Loucy (cell line): ENCODE results near the gene ARHGAP4.

Experiments used
- H2AFZ ChIP-seq: fragments of 200-600 bp; sonication (generic); 2 replicates; pipeline ENCODE4 v1.6.0; 2016; ENCODE audit warnings: antibody characterized with exemption, mild to moderate bottlenecking, low read length, moderate library complexity
- H3F3A ChIP-seq: fragments of 200-600 bp; 2 replicates; pipeline ENCODE4 v1.6.0; 2016; ENCODE audit warnings: antibody characterized with exemption, low read depth, mild to moderate bottlenecking
- H3K27me3 ChIP-seq: fragments of 200-600 bp; sonication (generic); 2 replicates; pipeline ENCODE4 v1.6.1; 2014; ENCODE audit warnings: low read length, mild to moderate bottlenecking; ENCODE audit not compliant: insufficient read depth, poor library complexity, severe bottlenecking
- H3K36me3 ChIP-seq: fragments of 200-600 bp; sonication (generic); 2 replicates; pipeline ENCODE4 v1.6.1; 2016; ENCODE audit warnings: low read length; ENCODE audit not compliant: insufficient read depth
- H3K4me1 ChIP-seq: fragments of 200-600 bp; sonication (generic); 2 replicates; pipeline ENCODE4 v1.5.1; 2014; ENCODE audit warnings: low read length, mild to moderate bottlenecking; ENCODE audit not compliant: insufficient read depth, poor library complexity, severe bottlenecking
- H3K4me2 ChIP-seq: fragments of 200-600 bp; sonication (generic); 2 replicates; pipeline ENCODE4 v1.6.0; 2014; ENCODE audit warnings: antibody characterized with exemption, low read length, low read depth, mild to moderate bottlenecking; ENCODE audit not compliant: poor library complexity, severe bottlenecking
- H3K4me3 ChIP-seq: fragments of 200-600 bp; sonication (generic); 2 replicates; pipeline ENCODE4 v1.5.1; 2014; ENCODE audit warnings: low read length, mild to moderate bottlenecking, mixed read lengths; ENCODE audit not compliant: poor library complexity, severe bottlenecking
- H3K79me2 ChIP-seq: fragments of 200-600 bp; sonication (generic); 2 replicates; pipeline ENCODE4 v1.6.1; 2014; ENCODE audit warnings: low read length; ENCODE audit not compliant: insufficient read depth
- H3K9ac ChIP-seq: fragments of 200-600 bp; sonication (generic); 2 replicates; pipeline ENCODE4 v1.6.0; 2014; ENCODE audit warnings: mild to moderate bottlenecking, low read depth, low read length, moderate library complexity; ENCODE audit not compliant: poor library complexity, severe bottlenecking
- H3K9me2 ChIP-seq: fragments of 200-600 bp; sonication (generic); replicated peaks from 2 replicates; pipeline ENCODE4 v1.6.1; 2016; ENCODE audit warnings: low read depth, low read length, mixed read lengths
- H3K9me3 ChIP-seq: fragments of 200-600 bp; sonication (generic); 2 replicates; pipeline ENCODE4 v1.6.1; 2014; ENCODE audit warnings: mild to moderate bottlenecking, antibody characterized with exemption, low read length, low read depth; ENCODE audit not compliant: insufficient read depth
- H4K20me1 ChIP-seq: fragments of 200-600 bp; sonication (generic); 2 replicates; pipeline ENCODE4 v1.6.0; 2014; ENCODE audit warnings: antibody characterized with exemption, low read length, mild to moderate bottlenecking; ENCODE audit not compliant: insufficient read depth, poor library complexity, severe bottlenecking
- CTCF ChIP-seq: fragments of 200-600 bp; sonication (generic); conservative IDR thresholded peaks from 2 replicates; pipeline ENCODE4 v1.5.1; 2014; ENCODE audit warnings: mild to moderate bottlenecking, antibody characterized with exemption, low read length
- EZH2phosphoT487 ChIP-seq: fragments of 200-600 bp; IDR thresholded peaks from 2 replicates; pipeline ENCODE4 v1.6.1; 2018; ENCODE audit warnings: antibody characterized with exemption, mild to moderate bottlenecking, moderate library complexity, borderline replicate concordance

Gene ARHGAP4

GRCh38 chrX:153973127-153974002 lies 47.3 kb upstream of the ARHGAP4 start:
- Histone ChIP-seq H3K9ac (peak overlapping the region; percentile 100), H3K4me1 (peaks cover 18% of the 10 kb centered on the region), H3K36me3 (no peaks in the 10 kb centered on the region; the same call in 1 of the 2 replicates), H3K9me2 (no peaks in the 10 kb centered on the region), H3K79me2 (peaks cover 54% of the 10 kb centered on the region), H3F3A (peaks cover 10% of the 10 kb centered on the region; the same call in 1 of the 2 replicates), H3K4me2 (peak overlapping the region; percentile 98), H4K20me1 (peaks cover 19% of the 10 kb centered on the region), H2AFZ (no peak overlapping the region), H3K27me3 (peaks cover 6% of the 10 kb centered on the region), H3K4me3 (peak overlapping the region; percentile 97), H3K9me3 (no peaks in the 10 kb centered on the region)
- no peak for TF ChIP-seq CTCF
- TF ChIP-seq EZH2phosphoT487, result no peak

- H3K9me2 ChIP-seq, result no peaks in the 10 kb centered on the region
- H3K27me3 ChIP-seq, result peaks cover 6% of the 10 kb centered on the region
- H3K36me3 ChIP-seq, result no peaks in the 10 kb centered on the region; the same call in 1 of the 2 replicates
- H4K20me1 ChIP-seq, result peaks cover 27% of the 10 kb centered on the region
- no peaks in the 10 kb centered on the region for H3K9me3 ChIP-seq
- TF ChIP-seq EZH2phosphoT487, result no peak
- TF ChIP-seq CTCF, result no peak
- H3K4me1 ChIP-seq, result peaks cover 21% of the 10 kb centered on the region
- H3F3A ChIP-seq, result peaks cover 10% of the 10 kb centered on the region; the same call in 1 of the 2 replicates
- H2AFZ ChIP-seq, result no peak within 1 kb of the TSS
- H3K4me3 ChIP-seq, result peak within 1 kb of the TSS; percentile 97
- H3K4me2 ChIP-seq, result peak within 1 kb of the TSS; percentile 98
- H3K9ac ChIP-seq, result peak within 1 kb of the TSS; percentile 100
- peaks cover 62% of the 10 kb centered on the region for H3K79me2 ChIP-seq
These were observed 46.5 kb upstream of the ARHGAP4 start, which contains the start of gene TMEM187 for GRCh38 chrX:153972368-153973126. Gene TMEM187, plus strand, starts transcription at chrX:153972754. Its CDS starts 9,309 bp downstream, at chrX:153982063.

- Histone ChIP-seq H3K9ac (peak within 1 kb of the TSS; percentile 100), H2AFZ (0 out of 2 replicates have a peak within 1 kb of the TSS, but pooled peaks have one; percentile 12), H3K4me1 (peaks cover 21% of the 10 kb centered on the region), H3K79me2 (peaks cover 70% of the 10 kb centered on the region), H3K9me2 (no peaks in the 10 kb centered on the region), H3K4me3 (peak within 1 kb of the TSS; percentile 97), H4K20me1 (peaks cover 35% of the 10 kb centered on the region), H3K9me3 (no peaks in the 10 kb centered on the region), H3F3A (peaks cover 10% of the 10 kb centered on the region; the same call in 1 of the 2 replicates), H3K27me3 (peaks cover 6% of the 10 kb centered on the region), H3K4me2 (peak within 1 kb of the TSS; percentile 38), H3K36me3 (no peaks in the 10 kb centered on the region; the same call in 1 of the 2 replicates)
- no peak for TF ChIP-seq EZH2phosphoT487
- TF ChIP-seq CTCF, result no peak
These were observed 45.6 kb upstream of the ARHGAP4 start, which contains the start of gene HCFC1 for GRCh38 chrX:153971450-153972367. Gene HCFC1, minus strand, starts transcription at chrX:153971818. Its CDS starts 978 bp downstream, at chrX:153970840.
